GM23248 (cell line): ENCODE data around the gene POU2F1. TPM values are rescaled to one million over a fixed set of nuclear protein-coding genes. Genes with fewer than 3 reads are reported as not detected.

Source experiments
- DNase-seq: peaks from one replicate; pipeline ENCODE4 v3.0.0-alpha.2; 2015
- H2AFZ ChIP-seq: fragments of 200-600 bp; sonication (generic); 2 replicates; pipeline ENCODE4 v1.6.1; 2016; ENCODE audit warnings: antibody characterized with exemption
- H3F3A ChIP-seq: fragments of 200-600 bp; sonication (generic); 2 replicates; pipeline ENCODE4 v1.6.1; 2016; ENCODE audit warnings: mild to moderate bottlenecking, antibody characterized with exemption, mixed run types; ENCODE audit not compliant: insufficient read depth
- H3K27ac ChIP-seq: fragments of 200-600 bp; sonication (generic); 2 replicates; pipeline ENCODE4 v1.5.1; 2016; ENCODE audit warnings: mild to moderate bottlenecking
- H3K27me3 ChIP-seq: fragments of 200-600 bp; sonication (generic); replicated peaks from 2 replicates; pipeline ENCODE4 v1.6.1; 2016; ENCODE audit warnings: mild to moderate bottlenecking; ENCODE audit not compliant: insufficient read depth
- H3K36me3 ChIP-seq: fragments of 200-600 bp; sonication (generic); 2 replicates; pipeline ENCODE4 v1.6.1; 2016; ENCODE audit warnings: low read depth, mild to moderate bottlenecking
- H3K4me1 ChIP-seq: fragments of 200-600 bp; sonication (generic); 2 replicates; pipeline ENCODE4 v1.6.1; 2016; ENCODE audit warnings: mild to moderate bottlenecking; ENCODE audit not compliant: insufficient read depth
- H3K4me2 ChIP-seq: fragments of 200-600 bp; sonication (generic); one replicate; pipeline ENCODE4 v1.6.1; 2016; ENCODE audit warnings: mild to moderate bottlenecking; ENCODE audit not compliant: unreplicated experiment
- H3K4me3 ChIP-seq: fragments of 200-600 bp; sonication (generic); 2 replicates; pipeline ENCODE4 v1.5.1; 2016; ENCODE audit warnings: mild to moderate bottlenecking
- H3K79me2 ChIP-seq: fragments of 200-600 bp; sonication (generic); 2 replicates; pipeline ENCODE4 v1.6.1; 2016; ENCODE audit warnings: mild to moderate bottlenecking; ENCODE audit not compliant: insufficient read depth
- H3K9ac ChIP-seq: fragments of 200-600 bp; sonication (generic); 2 replicates; pipeline ENCODE4 v1.6.1; 2016; ENCODE audit warnings: mild to moderate bottlenecking
- H3K9me2 ChIP-seq: fragments of 200-600 bp; sonication (generic); 2 replicates; pipeline ENCODE4 v1.6.1; 2016; ENCODE audit warnings: mixed run types, mild to moderate bottlenecking, moderate library complexity; ENCODE audit not compliant: insufficient read depth
- H3K9me3 ChIP-seq: fragments of 200-600 bp; sonication (generic); one replicate; pipeline ENCODE4 v1.6.1; 2017; ENCODE audit warnings: low read depth
- H4K20me1 ChIP-seq: fragments of 200-600 bp; sonication (generic); 2 replicates; pipeline ENCODE4 v1.6.0; 2016; ENCODE audit not compliant: insufficient read depth
- EZH2 ChIP-seq: fragments of 200-600 bp; sonication (generic); IDR thresholded peaks from 2 replicates; pipeline ENCODE4 v1.6.1; 2018; ENCODE audit warnings: antibody characterized with exemption, mild to moderate bottlenecking; ENCODE audit not compliant: insufficient read depth, poor library complexity, severe bottlenecking
- EZH2phosphoT487 ChIP-seq: fragments of 200-600 bp; sonication (generic); IDR thresholded peaks from 2 replicates; pipeline ENCODE4 v1.6.1; 2018; ENCODE audit warnings: antibody characterized with exemption, moderate library complexity, mild to moderate bottlenecking, low read depth; ENCODE audit not compliant: insufficient read depth
- WGBS, 2 experiments: methylation state at CpG; one replicate each; pipeline ENCODE4 v1.1.6; 2015 to 2017; ENCODE audit warnings: low lambda C conversion rate in 2 of 2, low coverage in 1 of 2; ENCODE audit errors: missing lambda C conversion rate in 2 of 2; 5-methylcytosine and 5-hydroxymethylcytosine counted together
- in situ Hi-C: fragments of 300-500 bp; cut with MboI; formaldehyde crosslinking; loops from 2 replicates; pipeline ENCODE4 v1.15.0; 2020
- polyA plus RNA-seq: library from polyadenylated mRNA; unstranded; fragments of >200 nt; fragmentation: Nextera tagmentation; extraction: Ambion mirVana; gene quantifications from 2 replicates; pipeline ENCODE4 v1.2.1, GENCODE V29; 2016
- total RNA-seq: library from RNA; depleted of rRNA; stranded (reverse); fragments of >200 nt; shearing (Covaris generic); gene quantifications from 2 replicates; pipeline ENCODE4 v1.2.3, GENCODE V29; 2014

POU2F1 gene
- total and polyA plus RNA-seq, 2 experiments from 2014 or later: 3.4 to 3.7 TPM

DNA sequence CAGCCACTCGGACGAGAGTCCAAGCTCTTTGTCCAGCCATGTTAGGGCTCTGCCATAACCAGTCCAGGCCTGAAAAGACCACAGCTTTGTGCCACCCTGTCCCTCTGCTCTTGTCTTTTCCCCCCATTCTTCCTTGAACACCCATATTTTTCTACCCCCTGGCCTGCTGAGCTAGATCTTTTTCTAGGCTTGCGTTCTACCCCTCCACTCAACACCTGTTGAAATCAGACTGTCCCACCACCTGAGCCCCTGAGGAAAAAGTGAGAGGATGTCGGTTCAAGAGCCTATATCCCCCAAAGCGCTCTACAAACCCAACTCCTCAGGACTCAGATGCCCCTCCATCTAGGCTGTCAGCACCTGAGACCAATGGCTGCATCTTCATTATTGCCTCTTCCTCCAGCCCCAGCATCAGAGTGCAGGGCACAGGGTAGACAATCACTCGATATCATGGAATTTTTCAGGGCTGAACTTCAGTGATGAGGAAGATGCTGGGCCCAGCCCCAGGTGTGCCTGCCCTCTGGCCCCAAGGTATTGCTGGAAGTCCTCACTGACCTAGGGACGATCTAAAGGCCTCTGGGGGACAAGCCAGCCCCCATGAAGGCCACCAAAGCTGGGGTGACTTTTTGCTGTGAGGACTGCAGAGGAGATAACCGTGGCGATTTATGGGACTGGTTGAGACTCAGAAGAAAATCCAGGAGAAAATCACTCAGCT, 222.3 kb downstream of the POU2F1 start:
- no peaks in the 10 kb centered on the region for H3K9me2 ChIP-seq
- H3K27ac ChIP-seq: no peak overlapping the region
- H3K4me1 ChIP-seq: no peaks in the 10 kb centered on the region
- TF ChIP-seq EZH2 (no peak), EZH2phosphoT487 (no peak)
- no peaks in the 10 kb centered on the region for H3K79me2 ChIP-seq
- H3K4me2 ChIP-seq: no peak overlapping the region
- DNase-seq: no peak
- H3F3A ChIP-seq: no peaks in the 10 kb centered on the region
- H4K20me1 ChIP-seq: no peaks in the 10 kb centered on the region
- H3K36me3 ChIP-seq: no peaks in the 10 kb centered on the region
- no peak overlapping the region for H3K4me3 ChIP-seq
- no peak overlapping the region for H3K9ac ChIP-seq
- H2AFZ ChIP-seq: no peak overlapping the region
- H3K27me3 ChIP-seq: no peaks in the 10 kb centered on the region; the same call in none of the 2 replicates
- in situ Hi-C loops: loop anchor here (10.0 kb wide), 2 partner anchors 178 to 378 kb away; no protein-coding TSS in a partner anchor
- 53 to 57% methylated on average over 9 of the region's 9 CpGs for WGBS, 2 experiments
- H3K9me3 ChIP-seq: no peaks in the 10 kb centered on the region

DNA sequence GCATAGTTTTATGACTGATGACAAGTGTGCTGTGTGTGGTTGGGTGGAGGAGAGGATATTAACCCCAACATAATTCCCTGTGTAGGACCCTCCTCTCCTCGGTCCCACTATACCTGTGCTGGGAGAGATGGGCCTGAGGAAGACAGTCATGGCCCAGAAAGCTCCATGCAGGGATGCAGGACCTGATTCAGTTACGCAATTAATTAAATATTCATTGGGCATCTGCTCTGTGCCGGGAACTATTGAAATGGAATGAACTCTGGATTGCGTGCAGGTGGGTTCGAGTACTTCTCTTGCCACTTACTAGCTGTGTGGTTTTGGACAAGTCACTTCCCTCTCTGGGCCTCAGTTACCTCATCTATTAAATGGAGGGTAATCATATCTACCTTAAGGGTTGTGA, 223.1 kb downstream of the POU2F1 start:
- Histone ChIP-seq H3K9me2 (no peaks in the 10 kb centered on the region), H3K9me3 (no peaks in the 10 kb centered on the region), H4K20me1 (no peaks in the 10 kb centered on the region), H3K9ac (no peak overlapping the region), H3K27ac (no peak overlapping the region), H3K27me3 (no peaks in the 10 kb centered on the region; the same call in none of the 2 replicates), H3K4me2 (no peak overlapping the region), H3K36me3 (no peaks in the 10 kb centered on the region), H3F3A (no peaks in the 10 kb centered on the region), H3K4me1 (no peaks in the 10 kb centered on the region), H3K4me3 (no peak overlapping the region), H2AFZ (no peak overlapping the region), H3K79me2 (no peaks in the 10 kb centered on the region)
- 79 to 82% methylated on average over 5 of the region's 5 CpGs for WGBS, 2 experiments
- no peak for DNase-seq
- in situ Hi-C loops: loop anchor here (10.0 kb wide), 2 partner anchors 179 to 379 kb away; no protein-coding TSS in a partner anchor
- TF ChIP-seq EZH2 (no peak), EZH2phosphoT487 (no peak)

DNA sequence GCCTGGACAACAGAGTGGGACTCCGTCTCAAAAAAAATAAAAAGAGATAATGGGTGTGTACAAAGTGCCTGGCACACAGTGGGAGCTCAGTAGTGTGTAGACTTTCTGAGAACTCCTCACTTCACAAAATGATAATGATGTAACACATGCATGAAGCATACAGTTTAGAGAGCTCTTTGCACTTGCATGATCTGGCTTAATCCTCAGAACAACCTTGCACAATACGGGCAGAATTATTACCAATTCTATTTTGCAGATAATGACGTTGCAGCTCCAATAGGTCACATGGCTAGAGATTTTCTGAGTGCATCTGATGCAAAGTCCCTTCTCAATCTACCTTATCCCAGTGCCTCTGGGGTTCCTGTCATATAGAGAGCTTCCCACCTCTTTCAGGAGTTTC, 226.3 kb downstream of the POU2F1 start:
- no peaks in the 10 kb centered on the region for H3F3A ChIP-seq
- H3K9me3 ChIP-seq: no peaks in the 10 kb centered on the region
- H3K27ac ChIP-seq: no peak overlapping the region
- no peaks in the 10 kb centered on the region for H3K79me2 ChIP-seq
- H2AFZ ChIP-seq: no peak overlapping the region
- no peak for DNase-seq
- in situ Hi-C loops: loop anchor here (10.0 kb wide), 2 partner anchors 182 to 382 kb away; no protein-coding TSS in a partner anchor
- no peak for TF ChIP-seq EZH2
- H3K9ac ChIP-seq: no peak overlapping the region
- H3K9me2 ChIP-seq: no peaks in the 10 kb centered on the region
- WGBS, 2 experiments: 67 to 68% methylated on average over 3 of the region's 3 CpGs
- no peaks in the 10 kb centered on the region for H3K4me1 ChIP-seq
- H3K4me3 ChIP-seq: no peak overlapping the region
- no peaks in the 10 kb centered on the region; the same call in 1 of the 2 replicates for H3K27me3 ChIP-seq
- no peaks in the 10 kb centered on the region for H3K36me3 ChIP-seq
- H3K4me2 ChIP-seq: no peak overlapping the region
- no peaks in the 10 kb centered on the region for H4K20me1 ChIP-seq

DNA sequence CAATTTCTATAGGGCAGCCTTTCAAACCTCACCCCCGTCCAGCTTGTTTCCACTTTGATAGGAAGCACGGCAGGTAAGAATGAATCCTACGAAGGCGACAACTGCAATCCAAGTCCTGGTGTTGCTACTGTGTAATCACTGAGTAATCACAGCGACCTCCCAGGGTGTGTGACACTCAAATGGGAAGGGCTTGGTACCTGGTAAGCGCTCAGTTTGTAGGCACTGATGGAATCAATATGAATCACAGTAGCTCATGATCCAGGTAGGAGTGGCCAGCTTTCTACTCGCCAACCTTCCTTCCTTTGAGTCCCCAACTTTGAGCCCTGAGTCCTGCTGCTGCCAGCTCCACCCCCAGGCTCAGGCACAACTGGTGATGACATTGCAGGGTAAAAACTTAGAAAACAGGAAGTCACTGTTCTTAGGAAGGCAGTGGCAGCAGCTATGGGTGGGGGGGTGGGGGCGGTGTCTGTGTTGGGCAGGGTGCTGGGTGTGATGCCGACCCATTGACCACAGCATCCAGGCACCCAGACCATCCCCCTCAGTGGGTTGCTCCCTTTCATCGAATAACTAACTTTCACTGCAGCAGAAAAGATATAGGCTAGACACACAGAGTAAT, 226.9 kb downstream of the POU2F1 start:
- Histone ChIP-seq H3K4me1 (no peaks in the 10 kb centered on the region), H3K27me3 (no peaks in the 10 kb centered on the region; the same call in 1 of the 2 replicates), H3K4me2 (no peak overlapping the region), H3K79me2 (no peaks in the 10 kb centered on the region), H3K36me3 (no peaks in the 10 kb centered on the region), H3F3A (no peaks in the 10 kb centered on the region), H3K9ac (no peak overlapping the region), H4K20me1 (no peaks in the 10 kb centered on the region), H2AFZ (no peak overlapping the region), H3K4me3 (no peak overlapping the region), H3K9me2 (no peaks in the 10 kb centered on the region), H3K27ac (no peak overlapping the region), H3K9me3 (no peaks in the 10 kb centered on the region)
- in situ Hi-C loops: loop anchor here (10.0 kb wide), 2 partner anchors 183 to 383 kb away; no protein-coding TSS in a partner anchor
- WGBS, 2 experiments: 59 to 63% methylated on average over 10 of the region's 10 CpGs
- no peak for DNase-seq
- TF ChIP-seq EZH2: no peak
- TF ChIP-seq EZH2phosphoT487: no peak
